Mucosa of descending colon (tissue), 3 donors: ENCODE results near the gene DCD. TPM values are rescaled to one million over a fixed set of nuclear protein-coding genes. Genes with fewer than 3 reads are reported as not detected.

Source experiments
- ATAC-seq: fragments of 200-7000 bp; cut with Tn5 transposase; one replicate; pipeline ENCODE4 v1.9.1; 2020; ENCODE audit warnings: mild to moderate bottlenecking, moderate library complexity
- DNase-seq, 3 donors: peaks; one replicate each; pipeline ENCODE4 v3.0.0-alpha.2; 2020
- H3K36me3 ChIP-seq: fragments of 200-600 bp; one replicate; pipeline ENCODE4 v1.8.0; 2021; ENCODE audit warnings: low read depth, mild to moderate bottlenecking
- H3K4me1 ChIP-seq: fragments of 200-600 bp; one replicate; pipeline ENCODE4 v1.8.0; 2021; ENCODE audit warnings: low read depth, mild to moderate bottlenecking
- H3K4me3 ChIP-seq: fragments of 200-600 bp; one replicate; pipeline ENCODE4 v1.8.0; 2021; ENCODE audit warnings: mild to moderate bottlenecking
- H3K9me3 ChIP-seq: fragments of 200-600 bp; one replicate; pipeline ENCODE4 v1.8.0; 2021; ENCODE audit warnings: mild to moderate bottlenecking
- intact Hi-C, 2 donors: fragments of 100-400 bp; cut with DNase I in 1 of 2; cut with micrococcal nuclease in 1 of 2; formaldehyde crosslinking; loops; one replicate each; pipeline versions ENCODE4 v1.11.0 to v1.11.1; 2022; cut with DNase I, micrococcal nuclease
- total RNA-seq, 3 donors: library from RNA; stranded (reverse); fragmentation: NEBNext Ultra II Directional in 2 of 3; extraction: Animal tissue kit (Norgen Biotek cat#: 25700) in 2 of 3; gene quantifications; one replicate each; pipeline versions ENCODE4 v1.2.1 to v1.2.4, GENCODE V29; 2021 to 2023
- TF ChIP-seq, protein P1 (sequence below): fragments of 200-600 bp; IDR thresholded peaks from one replicate; pipeline ENCODE4 v1.8.0; 2022; ENCODE audit warnings: antibody characterized with exemption, mild to moderate bottlenecking
- donor health status: DM: no; HTN: no; CAD: no; lungs with moderate emphysema.
- donor health status: DM: no; HTN: no; CAD: no.
- donor health status: DM: no; HTN: yes; CAD: no.

Gene DCD
- total RNA-seq, 3 donors from 2014 or later: not detected

DNA sequence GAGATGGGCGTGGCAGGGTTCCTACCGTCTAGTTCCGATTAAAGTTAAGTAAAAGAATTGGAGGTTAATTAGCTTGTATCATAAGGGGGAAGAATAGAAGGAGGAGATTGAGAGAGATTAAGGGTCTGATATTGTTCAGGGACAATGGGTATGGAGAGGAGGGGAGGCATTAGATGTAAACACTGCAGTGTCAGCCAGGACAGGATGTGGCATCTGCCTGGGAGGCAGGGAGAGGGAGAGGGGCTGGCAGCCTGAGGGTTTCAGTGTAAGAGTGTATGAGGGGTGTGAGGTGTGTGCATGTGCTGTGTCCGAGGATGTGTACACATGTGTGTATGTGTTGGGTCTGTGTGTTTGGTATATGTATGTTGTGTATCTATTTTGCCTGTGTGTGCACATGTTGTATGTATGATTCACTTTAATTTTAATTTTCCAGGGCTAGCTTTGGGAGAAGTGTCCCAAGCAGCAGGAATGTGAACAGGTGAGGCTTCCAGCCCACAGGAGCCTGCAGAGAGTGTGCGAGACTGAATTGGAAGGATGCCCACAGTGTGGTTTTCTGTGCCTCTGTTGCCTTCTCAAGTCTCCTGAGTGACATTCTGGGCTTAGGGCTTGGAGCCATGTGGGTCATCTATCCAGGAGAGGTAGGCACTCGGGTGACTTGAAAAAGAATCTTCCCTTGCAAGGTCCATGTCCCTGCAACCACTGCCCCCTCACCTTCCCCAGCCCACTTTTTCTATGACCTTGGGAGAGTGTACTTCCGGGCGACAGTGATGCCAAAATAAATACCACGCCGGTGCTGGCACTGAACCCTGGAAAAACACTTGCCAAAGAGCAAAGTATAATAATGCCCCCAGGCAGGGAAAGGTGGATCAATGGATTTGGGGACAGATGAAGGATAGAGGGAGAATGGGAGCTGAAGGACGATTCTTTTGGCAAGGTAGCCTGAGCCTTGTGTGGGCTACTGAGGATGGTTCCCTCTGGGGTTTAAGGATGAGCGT lies 36.8 kb upstream of the DCD start:
- Histone ChIP-seq H3K4me1 (no peaks in the 10 kb centered on the region), H3K36me3 (no peaks in the 10 kb centered on the region), H3K4me3 (no peak overlapping the region), H3K9me3 (no peaks in the 10 kb centered on the region)
- intact Hi-C loops: no loop called here
- no peak for DNase-seq
- ATAC-seq: no peak
- TF ChIP-seq, protein P1, sequence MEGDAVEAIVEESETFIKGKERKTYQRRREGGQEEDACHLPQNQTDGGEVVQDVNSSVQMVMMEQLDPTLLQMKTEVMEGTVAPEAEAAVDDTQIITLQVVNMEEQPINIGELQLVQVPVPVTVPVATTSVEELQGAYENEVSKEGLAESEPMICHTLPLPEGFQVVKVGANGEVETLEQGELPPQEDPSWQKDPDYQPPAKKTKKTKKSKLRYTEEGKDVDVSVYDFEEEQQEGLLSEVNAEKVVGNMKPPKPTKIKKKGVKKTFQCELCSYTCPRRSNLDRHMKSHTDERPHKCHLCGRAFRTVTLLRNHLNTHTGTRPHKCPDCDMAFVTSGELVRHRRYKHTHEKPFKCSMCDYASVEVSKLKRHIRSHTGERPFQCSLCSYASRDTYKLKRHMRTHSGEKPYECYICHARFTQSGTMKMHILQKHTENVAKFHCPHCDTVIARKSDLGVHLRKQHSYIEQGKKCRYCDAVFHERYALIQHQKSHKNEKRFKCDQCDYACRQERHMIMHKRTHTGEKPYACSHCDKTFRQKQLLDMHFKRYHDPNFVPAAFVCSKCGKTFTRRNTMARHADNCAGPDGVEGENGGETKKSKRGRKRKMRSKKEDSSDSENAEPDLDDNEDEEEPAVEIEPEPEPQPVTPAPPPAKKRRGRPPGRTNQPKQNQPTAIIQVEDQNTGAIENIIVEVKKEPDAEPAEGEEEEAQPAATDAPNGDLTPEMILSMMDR: no peak

DNA sequence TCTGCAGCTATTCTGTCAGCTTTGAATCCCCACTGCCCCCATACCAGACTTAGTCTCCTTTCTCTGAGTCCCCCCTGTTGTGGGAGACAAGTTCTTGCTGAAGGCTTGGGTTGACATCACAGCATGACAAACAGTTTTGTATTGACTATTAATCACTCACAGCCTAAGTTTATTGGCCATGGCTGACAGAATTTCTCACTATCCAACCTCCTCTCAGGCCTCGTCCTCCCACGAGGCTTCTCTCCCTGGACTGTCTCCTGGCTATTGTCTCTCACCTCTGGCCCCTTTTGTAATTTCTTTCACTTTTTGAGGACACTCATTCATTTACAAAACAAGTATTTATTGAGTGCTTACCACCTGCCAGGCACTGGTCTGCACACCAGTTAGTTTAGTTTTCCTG lies 35.2 kb upstream of the DCD start:
- H3K4me1 ChIP-seq: no peaks in the 10 kb centered on the region
- H3K9me3 ChIP-seq: no peaks in the 10 kb centered on the region
- no peak for DNase-seq
- intact Hi-C loops: no loop called here
- no peak overlapping the region for H3K4me3 ChIP-seq
- H3K36me3 ChIP-seq: no peaks in the 10 kb centered on the region
- TF ChIP-seq, protein P1: no peak
- ATAC-seq: no peak

DNA sequence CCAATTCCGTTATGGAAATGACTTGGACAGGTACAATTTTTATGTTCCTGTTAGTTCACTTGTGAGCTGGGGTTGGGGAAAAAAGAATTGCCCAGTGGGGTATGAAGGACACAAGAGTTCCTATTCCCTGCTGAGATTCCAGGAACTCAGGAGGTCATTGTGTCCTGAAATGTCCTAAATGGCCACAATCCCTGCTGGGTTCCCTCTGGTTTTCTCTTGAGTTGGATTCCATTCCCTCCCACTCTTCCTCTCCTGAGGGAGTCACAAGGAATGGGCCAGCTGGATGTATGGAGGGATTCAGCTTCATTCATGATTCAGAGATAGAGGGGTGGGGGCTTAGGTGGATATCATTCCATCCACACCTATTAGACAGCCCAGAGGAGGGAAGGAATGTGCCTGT lies 34.5 kb upstream of the DCD start:
- intact Hi-C loops: no loop called here
- ATAC-seq (no peak), DNase-seq (no peak)
- H3K4me1 ChIP-seq: no peaks in the 10 kb centered on the region
- no peaks in the 10 kb centered on the region for H3K9me3 ChIP-seq
- no peaks in the 10 kb centered on the region for H3K36me3 ChIP-seq
- TF ChIP-seq, protein P1: no peak
- no peak overlapping the region for H3K4me3 ChIP-seq

DNA sequence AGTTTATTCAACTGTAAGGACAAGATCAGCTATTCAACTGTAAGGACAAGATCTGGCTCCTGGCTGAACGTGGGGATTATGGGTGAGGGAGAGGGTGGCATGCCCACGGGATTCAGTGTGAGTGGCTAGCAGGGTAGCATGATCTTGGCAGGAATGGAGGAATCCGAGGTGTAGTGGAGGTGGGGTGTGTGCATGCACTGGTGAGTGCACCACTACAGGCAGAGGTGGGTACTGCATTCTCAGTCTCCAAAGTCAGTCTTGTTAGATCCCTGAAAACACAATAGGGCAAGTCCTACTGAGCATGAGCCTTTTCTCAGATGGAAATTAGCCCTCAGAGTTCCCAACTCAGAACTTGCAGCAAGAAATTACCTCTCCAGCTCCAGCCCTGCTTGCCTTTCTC lies 32.2 kb upstream of the DCD start:
- TF ChIP-seq, protein P1: no peak
- no peak overlapping the region for H3K4me3 ChIP-seq
- H3K36me3 ChIP-seq: no peaks in the 10 kb centered on the region
- DNase-seq (peak in 1 of 3 donors; percentile 46), ATAC-seq (peak; percentile 62)
- intact Hi-C loops: no loop called here
- no peaks in the 10 kb centered on the region for H3K4me1 ChIP-seq
- no peaks in the 10 kb centered on the region for H3K9me3 ChIP-seq

DNA sequence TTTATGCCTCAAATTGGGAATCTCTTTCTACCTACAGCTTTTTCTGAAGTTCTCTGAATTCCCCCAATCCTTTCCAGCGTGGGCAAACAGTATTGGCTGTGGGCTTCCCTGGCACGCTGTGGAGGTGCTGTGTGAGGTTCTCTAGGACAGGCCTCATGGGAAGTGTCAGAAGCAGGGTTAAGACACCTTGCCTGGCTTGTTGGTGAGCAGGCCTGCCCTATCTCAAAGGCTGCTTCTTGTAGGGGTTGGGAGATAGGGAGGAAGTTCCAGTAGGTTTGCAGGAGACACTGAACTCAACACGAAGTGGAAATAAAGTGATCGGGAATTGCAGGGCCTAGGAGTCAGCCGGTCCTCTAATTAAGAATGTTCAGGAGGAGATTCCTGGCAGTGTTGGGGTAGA lies 30.0 kb upstream of the DCD start:
- ATAC-seq (no peak), DNase-seq (no peak)
- H3K36me3 ChIP-seq: no peaks in the 10 kb centered on the region
- intact Hi-C loops: no loop called here
- H3K4me3 ChIP-seq: no peak overlapping the region
- TF ChIP-seq, protein P1: no peak
- no peaks in the 10 kb centered on the region for H3K9me3 ChIP-seq
- no peaks in the 10 kb centered on the region for H3K4me1 ChIP-seq
